GM10266 (cell line): ENCODE results near the gene STOML1.
"Not testable (repeated sequence)": the region's sequence is repeated elsewhere in the genome, so short reads cannot be mapped to it uniquely, and the experiment has no call there.

ENCODE experiments used
- DNase-seq: peaks from one replicate; pipeline ENCODE4 v3.0.0; 2012; ENCODE audit errors: extremely low spot score
- TF ChIP-seq, protein P1 (sequence below): IDR thresholded peaks from 2 replicates; pipeline ENCODE4 v1.5.1; 2012; ENCODE audit warnings: mild to moderate bottlenecking, low read depth; ENCODE audit not compliant: control insufficient read depth, insufficient read depth; ENCODE audit errors: missing control alignments

Gene STOML1

DNA sequence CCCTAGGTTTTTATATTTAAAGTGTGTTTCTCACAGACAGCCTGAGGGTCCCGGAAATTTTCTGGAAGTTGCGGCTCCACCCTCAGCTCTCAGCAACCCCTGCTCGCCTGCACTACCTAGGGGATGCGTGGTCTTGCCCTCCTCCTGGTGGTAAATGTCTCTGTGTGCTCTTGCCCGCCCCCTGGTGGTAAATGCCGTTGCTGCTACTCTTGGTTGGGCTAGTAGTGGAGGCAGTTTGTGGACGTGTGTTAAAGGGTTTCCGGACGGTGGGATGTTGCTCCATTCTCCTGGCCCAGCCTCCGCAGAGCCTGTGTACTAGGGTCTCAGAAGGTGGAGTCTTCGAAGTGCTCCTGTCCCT is 27.4 kb downstream of the STOML1 start:
- TF ChIP-seq, protein P1, sequence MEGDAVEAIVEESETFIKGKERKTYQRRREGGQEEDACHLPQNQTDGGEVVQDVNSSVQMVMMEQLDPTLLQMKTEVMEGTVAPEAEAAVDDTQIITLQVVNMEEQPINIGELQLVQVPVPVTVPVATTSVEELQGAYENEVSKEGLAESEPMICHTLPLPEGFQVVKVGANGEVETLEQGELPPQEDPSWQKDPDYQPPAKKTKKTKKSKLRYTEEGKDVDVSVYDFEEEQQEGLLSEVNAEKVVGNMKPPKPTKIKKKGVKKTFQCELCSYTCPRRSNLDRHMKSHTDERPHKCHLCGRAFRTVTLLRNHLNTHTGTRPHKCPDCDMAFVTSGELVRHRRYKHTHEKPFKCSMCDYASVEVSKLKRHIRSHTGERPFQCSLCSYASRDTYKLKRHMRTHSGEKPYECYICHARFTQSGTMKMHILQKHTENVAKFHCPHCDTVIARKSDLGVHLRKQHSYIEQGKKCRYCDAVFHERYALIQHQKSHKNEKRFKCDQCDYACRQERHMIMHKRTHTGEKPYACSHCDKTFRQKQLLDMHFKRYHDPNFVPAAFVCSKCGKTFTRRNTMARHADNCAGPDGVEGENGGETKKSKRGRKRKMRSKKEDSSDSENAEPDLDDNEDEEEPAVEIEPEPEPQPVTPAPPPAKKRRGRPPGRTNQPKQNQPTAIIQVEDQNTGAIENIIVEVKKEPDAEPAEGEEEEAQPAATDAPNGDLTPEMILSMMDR, result peak; percentile 94
- peak; percentile 83 for DNase-seq

DNA sequence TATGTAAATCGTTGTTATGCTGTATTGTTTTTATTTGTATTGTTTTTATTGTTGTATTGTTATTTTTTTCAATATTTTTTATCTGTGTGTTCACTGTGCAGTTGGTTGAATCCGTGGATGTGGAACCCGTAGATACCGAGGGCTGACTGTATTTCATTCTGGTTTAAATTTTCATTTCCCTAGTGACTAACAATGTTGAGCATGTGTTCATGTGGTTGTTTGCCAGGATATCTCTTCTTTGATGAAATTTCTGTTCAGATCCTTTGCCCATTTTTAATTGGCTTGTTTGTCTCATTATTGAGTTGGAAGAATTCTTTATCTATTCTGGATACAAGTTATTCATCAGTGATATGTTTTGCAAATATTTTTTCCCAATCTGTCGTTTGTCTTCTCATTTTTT is 29.7 kb downstream of the STOML1 start:
- no peak for DNase-seq
- TF ChIP-seq, protein P1, result no peak

DNA sequence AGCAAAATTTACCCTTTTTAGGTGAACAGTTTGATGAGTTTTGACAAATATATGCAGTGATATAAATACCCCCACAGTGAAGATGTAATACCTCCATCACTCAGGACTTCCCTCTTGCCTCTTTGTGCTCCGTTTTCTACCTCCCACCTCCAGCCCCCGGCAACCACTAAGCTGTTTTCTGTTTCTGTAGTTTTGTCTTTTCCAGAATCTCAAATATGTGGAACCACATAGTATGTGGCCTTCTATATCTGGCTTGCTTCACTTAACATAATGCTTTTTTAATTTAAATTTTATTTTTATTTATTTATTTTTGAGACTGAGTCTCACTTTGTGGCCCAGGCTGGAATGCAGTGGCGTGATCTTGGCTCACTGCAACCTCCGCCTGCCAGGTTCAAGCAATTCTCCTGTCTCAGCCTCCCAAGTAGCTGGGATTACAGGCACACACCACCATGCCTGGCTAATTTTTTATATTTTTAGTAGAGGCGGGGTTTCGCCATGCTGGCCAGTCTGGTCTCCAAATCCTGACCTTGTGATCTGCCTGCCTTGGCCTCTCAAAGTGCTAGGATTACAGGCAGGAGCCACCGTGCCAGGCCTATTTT is 31.5 kb downstream of the STOML1 start:
- DNase-seq, result not testable (repeated sequence)

DNA sequence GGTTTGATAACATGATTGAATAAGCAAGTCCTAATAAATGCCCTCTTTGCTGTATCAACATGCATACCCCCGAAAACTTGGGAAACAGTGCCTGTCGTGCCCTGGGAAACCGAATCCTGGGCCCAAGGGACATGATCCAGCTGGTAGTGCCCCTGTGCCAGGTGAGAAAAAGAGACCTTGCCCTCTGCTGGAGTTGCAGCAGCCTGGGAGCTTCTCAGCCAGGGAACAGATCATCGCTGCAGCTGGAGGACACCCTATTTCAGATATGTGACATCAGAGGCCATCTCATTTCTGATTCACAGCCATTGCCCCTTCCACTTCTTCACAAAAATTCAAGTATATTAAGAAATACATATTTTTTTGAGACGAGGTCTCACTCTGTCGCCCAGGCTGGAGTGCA is 32.3 kb downstream of the STOML1 start:
- no peak for DNase-seq
- TF ChIP-seq, protein P1, result no peak

DNA sequence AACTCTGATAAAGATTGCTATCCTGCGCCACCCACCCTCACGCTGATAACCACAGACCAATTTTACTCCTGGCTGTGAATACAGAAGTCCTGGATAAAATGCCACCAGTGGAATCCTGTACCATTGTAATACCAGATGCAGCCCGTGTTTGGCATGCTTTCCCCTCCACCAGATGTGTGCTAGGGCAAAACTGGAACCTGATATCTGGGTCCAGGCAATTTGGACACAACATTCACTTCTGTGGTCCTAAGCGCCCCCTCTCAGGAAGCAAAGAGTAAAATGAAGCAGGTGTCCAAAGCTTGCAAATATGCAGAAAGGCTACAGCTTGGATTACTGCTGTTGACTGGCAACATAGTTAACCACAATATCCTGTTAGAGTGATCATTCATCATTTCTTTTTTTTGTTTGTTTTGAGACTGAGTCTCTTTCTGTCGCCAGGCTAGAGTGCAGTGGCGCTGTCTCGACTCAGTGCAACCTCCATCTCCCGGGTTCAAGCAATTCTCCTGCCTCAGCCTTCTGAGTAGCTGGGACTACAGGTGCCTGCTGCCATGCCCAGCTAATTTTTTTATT is 33.0 kb downstream of the STOML1 start:
- TF ChIP-seq, protein P1, result no peak
- no peak for DNase-seq

DNA sequence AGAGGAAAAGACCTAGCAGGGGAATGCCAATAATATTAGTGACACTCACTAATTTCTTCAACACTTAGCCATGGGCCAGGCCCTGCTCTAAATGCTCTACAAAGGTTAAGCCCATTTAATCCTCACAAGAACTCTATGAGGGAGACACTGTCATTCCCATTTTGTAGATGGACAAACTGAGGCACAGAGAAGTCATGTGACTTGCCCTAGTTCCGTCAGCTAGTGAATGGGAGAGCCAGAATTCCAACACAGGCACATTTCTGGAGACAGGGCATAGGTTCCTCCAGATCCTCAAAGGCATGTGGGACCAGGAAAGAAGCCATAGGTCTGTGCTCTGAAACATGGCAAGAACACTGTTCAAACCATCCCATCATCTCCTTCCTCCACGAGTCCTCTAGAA is 34.3 kb downstream of the STOML1 start:
- TF ChIP-seq, protein P1, result no peak
- DNase-seq, result no peak

DNA sequence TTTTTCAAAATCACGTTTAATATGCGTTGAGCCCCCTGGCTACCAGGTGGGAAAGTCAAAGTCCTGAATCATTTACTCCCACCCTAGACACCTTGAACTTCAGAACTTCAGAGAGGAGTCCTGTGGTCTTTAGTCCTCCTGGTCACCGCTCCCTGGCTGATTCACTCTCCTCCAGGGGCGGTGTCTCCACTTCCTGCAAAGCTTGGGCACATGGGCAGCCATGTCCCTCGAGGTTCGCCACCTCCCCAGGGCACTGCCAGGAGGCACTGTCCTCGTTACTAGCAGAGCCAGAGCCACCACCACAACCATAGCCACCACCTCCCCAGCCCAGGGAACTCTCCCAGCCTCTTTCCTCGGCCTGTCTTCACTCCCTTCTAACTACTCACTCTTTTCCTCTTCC is 34.8 kb downstream of the STOML1 start:
- DNase-seq, result no peak
- TF ChIP-seq, protein P1, result no peak

DNA sequence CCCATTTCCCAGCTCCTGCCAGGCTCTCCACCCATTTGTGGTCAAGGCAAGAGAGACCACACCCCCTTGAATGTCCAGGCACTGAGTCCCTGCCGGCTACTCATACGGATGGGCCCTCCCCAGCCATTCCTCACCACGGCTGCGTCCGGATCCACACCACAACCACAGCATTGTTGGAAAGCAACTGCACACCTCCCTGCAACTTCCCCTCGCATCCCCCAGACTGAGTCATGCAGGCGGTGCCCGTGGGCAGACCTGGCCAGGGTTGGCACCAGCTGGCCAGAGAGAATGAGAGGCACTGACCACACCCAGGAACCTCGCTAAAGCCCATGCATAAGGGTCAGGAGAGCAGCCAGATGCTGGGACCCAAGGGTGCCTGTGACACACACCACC is 35.4 kb downstream of the STOML1 start:
- TF ChIP-seq, protein P1, result no peak
- DNase-seq, result no peak
